ENCODE results near the gene SAMD14. TPM values are rescaled to one million over a fixed set of nuclear protein-coding genes. Genes with fewer than 3 reads are reported as not detected.

SAMD14 gene
- total and polyA plus RNA-seq, 3 donors from 2014 or later, result 3.2 to 5.2 (median 3.3) TPM

DNA sequence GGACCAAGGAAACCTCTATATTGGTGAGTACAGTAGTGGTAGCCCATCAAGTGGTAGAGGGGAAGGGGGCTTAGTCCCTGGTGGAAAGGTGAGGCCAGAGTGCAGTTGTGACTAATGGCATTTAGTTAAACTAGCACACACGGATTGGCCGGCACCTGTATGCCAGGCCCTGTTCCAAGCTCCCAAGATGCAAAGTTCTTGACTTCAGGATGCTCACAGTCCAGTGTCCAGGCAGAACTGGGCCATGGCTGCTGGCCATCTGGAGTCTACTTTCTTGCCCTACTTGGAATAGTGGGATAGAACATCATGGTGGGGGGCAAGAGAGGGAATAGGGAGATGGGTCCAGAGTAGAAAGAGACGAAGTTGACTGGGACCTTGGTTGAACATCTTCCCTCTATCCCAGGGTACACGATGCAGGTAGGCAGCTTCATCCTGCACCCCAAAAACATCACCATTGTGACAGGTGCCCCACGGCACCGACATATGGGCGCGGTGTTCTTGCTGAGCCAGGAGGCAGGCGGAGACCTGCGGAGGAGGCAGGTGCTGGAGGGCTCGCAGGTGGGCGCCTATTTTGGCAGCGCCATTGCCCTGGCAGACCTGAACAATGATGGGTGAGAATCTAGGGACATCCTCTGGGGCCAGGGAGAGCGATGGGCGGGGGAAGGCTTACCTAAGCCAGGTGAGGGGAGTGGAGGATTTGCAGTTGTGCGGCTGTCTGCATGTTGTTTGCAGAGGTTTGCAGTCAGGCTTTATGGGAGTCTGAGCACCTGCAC lies 58.9 kb downstream of the SAMD14 start:
- no peaks in the 10 kb centered on the region for H3K27me3 ChIP-seq
- H3K4me1 ChIP-seq, result no peaks in the 10 kb centered on the region
- intact Hi-C loops (cut with DNase I; ENCODE audit: low total_unique reads), result no loop called here
- no peaks in the 10 kb centered on the region for H3K9me3 ChIP-seq
- TF ChIP-seq CTCF (IDR thresholded peaks at IDR 0.05) (no peak), POLR2A (IDR thresholded peaks at IDR 0.05) (no peak)
- 93% methylated on average over 16 of the region's 16 CpGs for WGBS, 2 donors
- H3K27ac ChIP-seq, result no peak overlapping the region
- no peak for DNase-seq
- H3K4me3 ChIP-seq, result no peak overlapping the region
- no peaks in the 10 kb centered on the region for H3K36me3 ChIP-seq (ENCODE audit: low read depth, missing control alignments)

GRCh38 chr17:50067996-50068395 lies 62.0 kb downstream of the SAMD14 start:
- Histone ChIP-seq H3K4me3 (no peak overlapping the region), H3K27ac (no peak overlapping the region), H3K4me1 (peaks cover 13% of the 10 kb centered on the region), H3K27me3 (no peaks in the 10 kb centered on the region), H3K9me3 (no peaks in the 10 kb centered on the region), H3K36me3 (ENCODE audit: low read depth, missing control alignments) (no peaks in the 10 kb centered on the region)
- intact Hi-C loops (cut with DNase I; ENCODE audit: low total_unique reads), result no loop called here
- DNase-seq, result no peak
- WGBS, 2 donors, result 70 to 96% methylated on average over 4 to 13 of the region's 13 CpGs
- no peak for TF ChIP-seq CTCF (IDR thresholded peaks at IDR 0.05)
- no peak for TF ChIP-seq POLR2A (IDR thresholded peaks at IDR 0.05)

GRCh38 chr17:50066995-50067394 lies 63.0 kb downstream of the SAMD14 start:
- WGBS, 2 donors, result 80 to 89% methylated on average over 1 to 2 of the region's 2 CpGs
- peaks cover 17% of the 10 kb centered on the region for H3K4me1 ChIP-seq

GRCh38 chr17:50065056-50065455 lies 64.9 kb downstream of the SAMD14 start:
- Histone ChIP-seq H3K9me3 (no peaks in the 10 kb centered on the region), H3K36me3 (ENCODE audit: low read depth, missing control alignments) (no peaks in the 10 kb centered on the region), H3K4me1 (peaks cover 32% of the 10 kb centered on the region), H3K27ac (no peak overlapping the region), H3K4me3 (no peak overlapping the region), H3K27me3 (no peaks in the 10 kb centered on the region)
- intact Hi-C loops (cut with DNase I; ENCODE audit: low total_unique reads), result no loop called here
- TF ChIP-seq POLR2A (IDR thresholded peaks at IDR 0.05) (no peak), CTCF (IDR thresholded peaks at IDR 0.05) (no peak)
- WGBS, 2 donors, result 65 to 82% methylated on average over 3 of the region's 3 CpGs
- no peak for DNase-seq

More at GRCh38 chr17:50066995-50067394, 63.0 kb downstream of the SAMD14 start:
- Histone ChIP-seq H3K9me3 (no peaks in the 10 kb centered on the region), H3K27ac (no peak overlapping the region), H3K4me3 (no peak overlapping the region), H3K36me3 (ENCODE audit: low read depth, missing control alignments) (no peaks in the 10 kb centered on the region), H3K27me3 (no peaks in the 10 kb centered on the region)
- TF ChIP-seq CTCF (IDR thresholded peaks at IDR 0.05), result no peak
- TF ChIP-seq POLR2A (IDR thresholded peaks at IDR 0.05), result no peak
- DNase-seq, result no peak
- intact Hi-C loops (cut with DNase I; ENCODE audit: low total_unique reads), result no loop called here
